Stimulated activated naive B cell treated with anti-CD40 and anti-IgM and Interleukin-4, amounts not matched to agents 10 μg/mL and 1 μg/mL and 100 μg/mL, for 72 hours (primary cell): ENCODE data around the gene AFF3.
"Not testable (repeated sequence)": the region's sequence is repeated elsewhere in the genome, so short reads cannot be mapped to it uniquely, and the experiment has no call there.

Source experiments
- ATAC-seq, 2 donors: fragments of 150-1000 bp; cut with Tn5 transposase; replicated peaks; 2 replicates each; pipeline ENCODE4 v1.10.0; 2021; ENCODE audit warnings: moderate library complexity in 1 of 2
- DNase-seq: peaks from one replicate; pipeline ENCODE4 v3.0.0; 2021
- H3K27ac Mint-ChIP-seq: one replicate; pipeline ENCODE4 v1.8.0; 2022; ENCODE audit warnings: mild to moderate bottlenecking, mixed read lengths
- H3K27me3 Mint-ChIP-seq, 2 donors: one replicate each; pipeline ENCODE4 v1.8.0; 2022; ENCODE audit warnings: mixed read lengths in 2 of 2
- H3K36me3 Mint-ChIP-seq, 2 donors: one replicate each; pipeline ENCODE4 v1.8.0; 2022; ENCODE audit warnings: mixed read lengths in 2 of 2, mild to moderate bottlenecking in 1 of 2
- H3K4me1 Mint-ChIP-seq, 2 donors: one replicate each; pipeline ENCODE4 v1.8.0; 2022; ENCODE audit warnings: mixed read lengths in 2 of 2, mild to moderate bottlenecking in 1 of 2
- H3K4me3 Mint-ChIP-seq, 2 donors: one replicate each; pipeline ENCODE4 v1.8.0; 2022; ENCODE audit warnings: mild to moderate bottlenecking in 2 of 2, mixed read lengths in 2 of 2, moderate library complexity in 1 of 2
- H3K9me3 Mint-ChIP-seq, 2 donors: one replicate each; pipeline ENCODE4 v1.8.0; 2022; ENCODE audit warnings: mixed read lengths in 2 of 2, mild to moderate bottlenecking in 1 of 2

AFF3 gene

DNA sequence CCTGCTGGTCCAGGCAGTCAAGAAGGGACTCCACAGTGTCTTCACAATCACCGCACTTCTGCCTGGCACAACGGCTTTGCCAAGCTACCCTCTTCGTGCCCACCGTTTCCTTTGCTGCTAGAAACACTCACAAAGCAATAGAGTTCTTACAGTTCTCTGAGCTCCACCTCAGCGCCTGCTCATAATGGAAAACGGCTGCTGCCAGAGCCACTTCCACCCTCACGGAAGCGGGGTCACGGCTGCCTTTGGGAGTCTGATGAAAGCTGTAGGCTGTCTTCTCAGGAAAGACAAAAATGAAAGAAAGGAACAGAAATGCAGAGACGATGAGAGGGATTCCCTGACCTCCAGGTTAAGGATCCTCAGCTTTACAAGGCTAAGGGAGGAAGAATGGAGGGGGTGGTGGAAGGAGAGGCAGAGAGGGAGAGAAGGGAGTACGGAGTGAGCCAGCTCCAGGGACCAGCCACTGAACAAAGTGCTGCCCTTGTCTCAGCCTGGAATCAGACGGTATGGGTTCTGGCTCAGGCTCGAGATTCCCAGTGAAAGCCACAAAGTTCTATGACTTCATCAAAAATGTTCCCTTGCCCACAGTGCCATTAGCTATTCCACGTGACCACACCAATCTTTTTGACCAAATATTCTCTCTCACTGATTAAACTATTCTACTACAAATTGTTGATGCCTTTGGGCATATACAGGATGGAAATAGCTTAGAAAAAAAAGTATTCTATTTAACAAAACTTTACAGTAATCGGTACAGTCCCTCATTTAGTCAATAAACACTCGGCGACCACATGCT lies 58.8 kb downstream of the AFF3 start:
- Mint-ChIP-seq H3K27ac (peak overlapping the region; percentile 48), H3K36me3 (peaks cover 13 to 18% of the 10 kb centered on the region in 2 donors), H3K4me1 (peaks cover 15 to 30% of the 10 kb centered on the region in 2 donors)
- not testable (repeated sequence) for H3K4me3 Mint-ChIP-seq, ATAC-seq, H3K9me3 Mint-ChIP-seq, DNase-seq, H3K27me3 Mint-ChIP-seq

DNA sequence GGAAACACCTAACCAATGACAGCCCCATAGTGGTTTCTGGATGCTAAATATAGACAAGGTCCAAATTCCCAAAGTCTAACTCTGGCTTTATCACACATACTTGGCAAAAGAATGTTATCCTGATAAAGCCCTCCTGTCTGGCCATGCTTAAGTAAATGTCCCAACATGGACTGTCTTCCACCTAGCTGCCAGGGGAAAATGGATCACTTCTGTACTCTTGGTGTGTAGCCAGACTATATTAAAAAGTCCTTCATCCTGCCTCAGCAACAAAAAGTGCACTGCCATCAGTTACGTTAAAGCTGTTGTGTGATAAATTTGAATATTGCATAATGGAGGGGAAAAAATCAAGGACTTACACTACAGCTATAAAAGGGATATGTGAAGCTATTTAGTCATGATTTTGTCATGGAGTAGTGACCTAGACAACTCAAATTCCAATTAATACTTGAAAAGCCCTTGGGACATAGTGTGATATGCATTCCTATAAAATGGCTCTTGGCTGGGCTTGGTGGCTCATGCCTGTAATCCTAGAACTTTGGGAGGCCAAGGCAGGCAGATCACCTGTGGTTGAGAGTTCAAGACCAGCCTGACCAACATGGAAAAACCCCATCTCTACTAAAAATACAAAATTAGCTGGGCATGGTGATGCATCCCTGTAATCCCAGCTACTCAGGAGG lies 60.0 kb downstream of the AFF3 start:
- not testable (repeated sequence) for ATAC-seq, H3K9me3 Mint-ChIP-seq, DNase-seq, H3K4me3 Mint-ChIP-seq, H3K27me3 Mint-ChIP-seq
- peaks cover 13 to 18% of the 10 kb centered on the region in 2 donors for H3K36me3 Mint-ChIP-seq
- H3K27ac Mint-ChIP-seq = peak overlapping the region; percentile 42
- H3K4me1 Mint-ChIP-seq = peaks cover 17 to 35% of the 10 kb centered on the region in 2 donors

DNA sequence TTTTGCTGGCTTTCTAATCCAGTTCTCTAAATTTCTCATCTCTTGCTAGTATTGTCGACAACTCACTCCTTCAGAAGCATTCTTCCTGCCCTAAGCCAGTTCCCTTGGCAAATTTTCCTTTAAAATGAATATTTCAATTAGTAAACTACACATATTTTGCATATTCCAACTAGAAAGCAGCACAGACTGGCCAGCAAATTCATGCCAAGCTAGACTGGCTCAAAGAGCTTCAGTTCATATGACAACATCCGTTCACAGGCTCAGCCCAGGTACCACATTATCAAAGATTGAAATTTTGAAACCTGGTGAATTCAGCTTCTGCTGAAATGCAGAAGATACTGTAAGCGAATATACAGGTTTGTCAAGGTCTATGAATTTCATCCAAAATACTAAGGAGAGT lies 64.5 kb downstream of the AFF3 start:
- Mint-ChIP-seq H3K27ac (peak overlapping the region; percentile 42), H3K36me3 (peaks cover 11 to 31% of the 10 kb centered on the region in 2 donors), H3K9me3 (no peaks in the 10 kb centered on the region), H3K4me1 (peaks cover 24 to 48% of the 10 kb centered on the region in 2 donors), H3K27me3 (no peaks in the 10 kb centered on the region), H3K4me3 (no peak overlapping the region)
- no peak for ATAC-seq
- DNase-seq = no peak

DNA sequence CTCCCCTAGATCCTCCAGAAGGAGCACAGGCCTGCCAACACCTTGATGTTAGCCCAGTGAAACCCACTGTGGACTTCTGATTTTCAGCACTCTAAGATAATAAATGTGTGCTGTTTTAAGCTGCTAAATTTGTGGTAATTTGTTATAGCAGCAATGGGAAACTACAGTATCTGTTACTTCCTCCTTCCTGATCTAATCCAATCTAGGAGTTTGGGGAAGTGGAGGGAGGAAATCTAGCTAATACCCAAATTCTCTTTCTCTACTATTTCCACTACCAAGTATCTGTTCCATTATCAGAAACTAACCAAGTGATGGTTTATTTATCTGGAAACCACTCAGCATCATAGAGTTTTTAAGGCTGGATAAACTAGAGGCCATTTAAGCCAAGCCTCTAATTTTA lies 64.9 kb downstream of the AFF3 start:
- Mint-ChIP-seq H3K27me3 (no peaks in the 10 kb centered on the region), H3K9me3 (no peaks in the 10 kb centered on the region), H3K4me3 (no peak overlapping the region), H3K4me1 (peaks cover 29 to 49% of the 10 kb centered on the region in 2 donors), H3K36me3 (peaks cover 15 to 36% of the 10 kb centered on the region in 2 donors), H3K27ac (no peak overlapping the region)
- DNase-seq = no peak
- ATAC-seq = no peak

DNA sequence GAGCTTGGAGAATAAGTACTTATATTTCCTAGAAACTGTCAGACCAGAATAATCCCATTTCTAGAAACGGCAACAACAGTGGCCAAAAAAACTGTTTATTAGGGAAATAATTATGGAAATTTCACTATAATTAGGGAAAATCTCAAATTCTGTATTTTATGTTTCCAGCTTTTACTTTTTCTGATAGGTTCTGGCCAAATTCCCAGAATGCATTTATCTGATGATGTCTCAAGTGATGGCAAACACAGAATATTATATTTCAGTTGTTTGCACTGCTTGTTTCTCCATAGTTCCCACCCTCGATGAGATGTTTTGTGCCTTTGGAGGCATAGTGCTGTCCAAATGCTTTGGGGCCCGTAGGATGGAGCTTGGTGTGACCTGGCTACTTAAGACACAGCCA lies 66.9 kb downstream of the AFF3 start:
- peaks cover 15 to 43% of the 10 kb centered on the region in 2 donors for H3K36me3 Mint-ChIP-seq
- no peak overlapping the region for H3K4me3 Mint-ChIP-seq
- no peaks in the 10 kb centered on the region for H3K9me3 Mint-ChIP-seq
- no peaks in the 10 kb centered on the region for H3K27me3 Mint-ChIP-seq
- H3K4me1 Mint-ChIP-seq = peaks cover 36 to 58% of the 10 kb centered on the region in 2 donors
- ATAC-seq (no peak), DNase-seq (no peak)
- H3K27ac Mint-ChIP-seq = peak overlapping the region; percentile 31

DNA sequence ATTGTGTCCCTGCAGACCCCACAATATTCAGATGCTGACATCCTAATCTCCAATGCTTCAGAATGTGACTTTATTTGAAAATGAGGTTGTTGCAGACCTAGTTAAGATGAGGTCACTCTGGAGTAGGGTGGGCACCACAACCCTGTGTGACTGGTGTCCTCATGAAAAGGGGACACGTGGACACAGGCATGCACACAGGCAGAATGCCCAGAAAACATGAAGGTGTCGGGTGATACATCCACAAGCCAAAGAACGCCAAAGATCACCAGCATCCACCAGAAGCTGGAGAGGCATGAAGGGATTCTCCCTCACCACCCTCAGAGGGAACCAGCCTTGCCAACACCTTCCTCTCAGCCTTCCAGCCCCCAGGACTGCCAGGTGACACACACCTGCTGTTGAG lies 69.3 kb downstream of the AFF3 start:
- DNase-seq (no peak), ATAC-seq (no peak)
- no peaks in the 10 kb centered on the region for H3K9me3 Mint-ChIP-seq
- H3K27ac Mint-ChIP-seq = peak overlapping the region; percentile 80
- H3K36me3 Mint-ChIP-seq = peaks cover 13 to 49% of the 10 kb centered on the region in 2 donors
- peaks cover 45 to 69% of the 10 kb centered on the region in 2 donors for H3K4me1 Mint-ChIP-seq
- no peak overlapping the region for H3K4me3 Mint-ChIP-seq
- no peaks in the 10 kb centered on the region for H3K27me3 Mint-ChIP-seq

DNA sequence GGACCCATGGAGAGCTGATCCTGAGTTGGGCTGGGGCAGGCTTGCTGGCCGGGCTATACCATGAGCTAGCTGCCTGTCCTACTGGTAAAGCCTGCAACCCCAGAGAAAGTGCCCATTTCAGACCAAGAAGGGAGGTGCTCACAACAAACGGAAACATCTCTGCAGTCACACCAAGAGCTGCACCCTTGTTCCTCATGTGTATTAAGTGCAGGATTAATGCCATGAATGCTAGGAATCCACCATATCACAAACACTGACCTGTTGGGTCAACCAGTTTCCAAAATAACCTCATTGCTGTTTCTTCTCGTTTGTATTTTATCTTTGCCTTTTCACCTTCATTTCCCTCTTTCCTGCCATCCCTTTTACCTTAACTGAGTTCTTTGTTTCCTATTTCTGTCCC lies 69.9 kb downstream of the AFF3 start:
- ATAC-seq (no peak), DNase-seq (no peak)
- Mint-ChIP-seq H3K4me1 (peaks cover 47 to 71% of the 10 kb centered on the region in 2 donors), H3K9me3 (no peaks in the 10 kb centered on the region), H3K36me3 (peaks cover 14 to 54% of the 10 kb centered on the region in 2 donors), H3K27me3 (no peaks in the 10 kb centered on the region), H3K4me3 (no peak overlapping the region), H3K27ac (peak overlapping the region; percentile 80)

DNA sequence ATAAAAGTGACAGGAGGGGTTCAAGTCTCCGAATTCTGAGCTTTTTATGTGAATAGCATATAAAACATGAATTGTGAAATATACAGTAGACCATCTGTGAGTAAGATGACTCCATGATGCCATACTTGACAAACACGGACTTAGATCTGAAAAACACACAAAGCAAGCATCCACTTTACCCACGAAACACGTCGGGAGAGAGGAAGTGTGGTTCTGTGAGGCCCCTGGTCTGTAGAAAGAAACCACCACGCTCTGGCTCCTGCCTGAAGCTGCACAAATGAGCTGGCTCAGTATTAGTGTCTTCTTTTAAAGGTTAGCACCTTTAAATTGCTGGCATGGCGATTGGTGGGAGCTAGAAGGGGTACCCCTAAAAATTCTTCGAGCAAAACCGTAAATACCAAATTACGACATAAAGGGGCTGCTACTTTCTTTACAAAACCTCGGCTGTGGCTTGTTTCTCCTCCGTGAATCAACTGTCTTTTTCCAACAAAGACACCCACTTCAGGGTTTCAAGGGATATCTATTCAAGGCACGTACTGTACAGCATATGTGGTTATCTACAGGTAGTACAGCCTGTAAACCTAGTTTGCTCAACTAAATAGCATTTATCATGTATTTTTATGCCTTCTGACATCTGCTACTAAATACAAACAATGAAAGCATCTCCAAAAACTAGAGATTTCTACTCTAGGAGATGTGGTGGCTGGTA lies 70.9 kb downstream of the AFF3 start:
- no peaks in the 10 kb centered on the region for H3K27me3 Mint-ChIP-seq
- H3K36me3 Mint-ChIP-seq = peaks cover 14 to 63% of the 10 kb centered on the region in 2 donors
- no peaks in the 10 kb centered on the region for H3K9me3 Mint-ChIP-seq
- DNase-seq = no peak
- peak overlapping the region; percentile 80 for H3K27ac Mint-ChIP-seq
- peak; percentile 59 to 68 for ATAC-seq
- H3K4me1 Mint-ChIP-seq = peaks cover 52 to 80% of the 10 kb centered on the region in 2 donors
- H3K4me3 Mint-ChIP-seq = no peak overlapping the region

DNA sequence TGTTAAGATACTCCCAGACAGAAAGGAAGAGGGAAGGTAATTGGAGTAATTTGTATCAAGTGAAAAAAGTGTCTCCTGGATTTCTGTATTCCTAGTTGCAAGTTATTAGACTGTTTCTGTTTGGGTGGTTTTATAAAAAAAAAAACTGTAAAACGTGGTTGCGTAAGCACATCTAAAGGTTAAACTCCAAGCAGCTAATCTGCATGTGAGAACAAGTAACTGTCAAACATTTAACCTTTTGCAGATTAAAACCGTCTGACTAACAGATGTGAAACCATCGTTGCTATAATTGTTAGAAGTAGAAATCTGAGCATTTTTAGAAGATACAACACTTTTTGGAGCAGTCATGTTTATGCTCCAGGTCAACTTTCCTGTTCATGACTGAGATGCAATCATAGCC lies 72.3 kb downstream of the AFF3 start:
- H3K27ac Mint-ChIP-seq = peak overlapping the region; percentile 77
- peaks cover 14 to 62% of the 10 kb centered on the region in 2 donors for H3K36me3 Mint-ChIP-seq
- H3K4me1 Mint-ChIP-seq = peaks cover 50 to 88% of the 10 kb centered on the region in 2 donors
- H3K27me3 Mint-ChIP-seq = no peaks in the 10 kb centered on the region
- ATAC-seq = peak; percentile 57 to 69
- DNase-seq = no peak
- H3K4me3 Mint-ChIP-seq = peak overlapping the region; percentile 50 to 62
- no peaks in the 10 kb centered on the region for H3K9me3 Mint-ChIP-seq

DNA sequence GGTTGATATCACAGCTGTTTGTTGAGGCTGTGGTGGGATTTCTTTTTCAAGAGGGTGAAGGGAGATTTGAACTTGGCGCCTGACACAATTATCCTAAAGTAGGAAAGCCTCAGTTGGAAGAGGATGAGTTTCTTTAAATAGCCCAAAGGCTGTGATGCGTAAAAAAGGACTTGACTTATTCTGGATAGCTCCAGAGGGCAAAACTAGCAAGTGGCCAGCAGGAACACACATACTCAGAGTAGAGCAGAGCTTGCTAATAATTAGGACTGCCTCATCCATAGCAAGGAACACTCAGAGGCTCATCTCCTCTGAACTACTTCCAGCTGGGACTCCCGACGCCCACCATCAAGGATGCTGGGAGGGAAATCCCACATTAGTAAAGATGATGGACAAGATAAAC lies 74.0 kb downstream of the AFF3 start:
- ATAC-seq (no peak), DNase-seq (no peak)
- H3K36me3 Mint-ChIP-seq = peaks cover 22 to 66% of the 10 kb centered on the region in 2 donors
- no peaks in the 10 kb centered on the region for H3K27me3 Mint-ChIP-seq
- H3K4me1 Mint-ChIP-seq = peaks cover 59 to 90% of the 10 kb centered on the region in 2 donors
- H3K9me3 Mint-ChIP-seq = peaks cover 3% of the 10 kb centered on the region in 2 donors
- peak overlapping the region; percentile 85 for H3K27ac Mint-ChIP-seq
- no peak overlapping the region for H3K4me3 Mint-ChIP-seq

DNA sequence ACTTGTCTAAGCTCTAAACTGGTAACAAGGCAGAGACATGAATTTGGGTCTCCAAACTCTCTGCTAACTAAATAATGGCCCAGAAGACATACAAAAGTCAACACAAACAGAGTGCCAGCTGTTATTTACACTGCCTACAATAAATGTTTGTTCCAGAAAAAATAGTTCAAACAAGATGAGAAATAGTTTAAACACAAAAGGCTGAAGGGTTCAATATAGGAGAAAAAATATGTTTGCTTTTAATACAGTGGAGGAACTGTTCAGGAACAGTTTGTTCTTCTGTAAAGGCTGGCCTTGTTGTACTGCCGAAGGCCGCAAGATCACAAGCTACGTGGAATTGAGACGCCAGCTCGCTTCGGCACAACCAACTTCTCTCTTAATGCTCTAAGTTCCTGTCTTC lies 74.6 kb downstream of the AFF3 start:
- Mint-ChIP-seq H3K4me1 (peaks cover 53 to 89% of the 10 kb centered on the region in 2 donors), H3K27ac (peak overlapping the region; percentile 85), H3K36me3 (peaks cover 21 to 66% of the 10 kb centered on the region in 2 donors), H3K9me3 (peaks cover 3 to 4% of the 10 kb centered on the region in 2 donors), H3K27me3 (no peaks in the 10 kb centered on the region), H3K4me3 (no peak overlapping the region)
- no peak for DNase-seq
- ATAC-seq = no peak

DNA sequence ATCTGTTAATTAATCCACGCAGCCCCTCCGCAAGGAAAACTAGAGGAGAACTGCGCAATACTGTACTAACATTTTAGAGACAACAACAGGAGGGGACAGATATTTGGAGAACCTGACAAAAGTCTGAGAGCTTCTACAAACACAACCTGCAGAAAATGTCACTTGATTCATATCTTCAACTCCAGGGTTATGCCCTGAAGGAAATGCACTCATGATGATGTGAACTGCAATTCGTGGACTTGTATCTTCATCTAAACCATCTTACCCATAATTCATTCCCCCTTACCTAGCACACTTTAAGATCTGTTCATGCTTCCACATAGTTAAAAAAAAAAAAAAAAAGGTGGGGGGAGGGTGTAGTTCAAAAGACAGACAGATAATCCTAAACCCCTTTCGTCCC lies 75.5 kb downstream of the AFF3 start:
- Mint-ChIP-seq H3K4me3 (no peak overlapping the region), H3K36me3 (peaks cover 28 to 69% of the 10 kb centered on the region in 2 donors), H3K27ac (no peak overlapping the region), H3K4me1 (peaks cover 55 to 89% of the 10 kb centered on the region in 2 donors), H3K9me3 (peaks cover 5 to 8% of the 10 kb centered on the region in 2 donors), H3K27me3 (no peaks in the 10 kb centered on the region)
- DNase-seq = no peak
- ATAC-seq = no peak

DNA sequence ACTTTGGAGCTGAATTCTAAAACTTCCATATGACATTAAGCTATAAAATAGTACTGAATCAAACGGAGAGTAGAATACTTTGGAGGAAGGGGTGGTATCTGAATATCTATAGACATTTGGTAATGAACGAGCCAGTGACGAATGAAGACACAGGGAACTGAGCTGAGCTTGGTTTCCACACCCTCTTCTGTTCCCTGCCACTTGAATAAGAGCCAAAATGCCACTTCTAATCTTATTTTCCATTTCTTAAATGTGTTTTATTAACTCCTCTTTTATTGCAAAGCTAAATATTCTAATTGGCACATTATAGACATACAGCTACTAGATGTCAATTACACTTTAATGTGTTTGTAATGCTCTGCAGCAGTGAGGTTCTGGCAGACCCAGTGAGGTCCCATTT lies 76.1 kb downstream of the AFF3 start:
- no peak for DNase-seq
- peaks cover 5 to 8% of the 10 kb centered on the region in 2 donors for H3K9me3 Mint-ChIP-seq
- H3K36me3 Mint-ChIP-seq = peaks cover 34 to 69% of the 10 kb centered on the region in 2 donors
- peaks cover 54 to 90% of the 10 kb centered on the region in 2 donors for H3K4me1 Mint-ChIP-seq
- ATAC-seq = no peak
- H3K27ac Mint-ChIP-seq = peak overlapping the region; percentile 6
- no peak overlapping the region for H3K4me3 Mint-ChIP-seq
- no peaks in the 10 kb centered on the region for H3K27me3 Mint-ChIP-seq
